H1 (cell line): Measurements from ENCODE around the gene GRIA2. TPM values are rescaled to one million over a fixed set of nuclear protein-coding genes. Genes with fewer than 3 reads are reported as not detected.

ENCODE experiments used
- CTCF ChIA-PET: fragments of 300-600 bp; sonication (Branson Sonifier 250); formaldehyde crosslinking; loops from one replicate; lab custom pipeline; 2021; ENCODE audit not compliant: partially characterized antibody; lab: Charles Lee
- POLR2A ChIA-PET: fragments of 300-600 bp; sonication (Branson Sonifier 250); formaldehyde crosslinking; loops from one replicate; lab custom pipeline; 2021; ENCODE audit warnings: inconsistent platforms; ENCODE audit not compliant: partially characterized antibody; lab: Charles Lee
- DNase-seq, 2 experiments: peaks; one replicate each; pipeline versions ENCODE4 v3.0.0 to v3.0.0-alpha.2; 2010 to 2022; ENCODE audit warnings: low spot score in 2 of 2, low read depth in 1 of 2, mixed read lengths in 1 of 2
- FAIRE-seq: peaks from 2 replicates; lab custom pipeline; 2011; peaks lifted over from hg19 to GRCh38; lab: Jason Lieb, UNC
- H2AFZ ChIP-seq: 2 replicates; pipeline ENCODE4 v1.8.1; 2012; ENCODE audit warnings: low read length, inconsistent platforms
- H2AK5ac ChIP-seq: 2 replicates; pipeline ENCODE4 v1.6.1; 2013; ENCODE audit warnings: low read depth, low read length
- H2BK120ac ChIP-seq: replicated peaks from 2 replicates; pipeline ENCODE3; 2013; ENCODE audit warnings: low read depth, low read length, inconsistent platforms
- H2BK12ac ChIP-seq: 2 replicates; pipeline ENCODE4 v1.6.1; 2013; ENCODE audit warnings: low read depth, low read length
- H2BK15ac ChIP-seq: 2 replicates; pipeline ENCODE4 v1.6.1; 2013; ENCODE audit warnings: low read length
- H2BK20ac ChIP-seq: 2 replicates; pipeline ENCODE4 v1.6.1; 2013; ENCODE audit warnings: low read length
- H2BK5ac ChIP-seq: 2 replicates; pipeline ENCODE4 v1.6.1; 2013; ENCODE audit warnings: low read depth, low read length
- H3K14ac ChIP-seq: 2 replicates; pipeline ENCODE4 v1.6.1; 2013; ENCODE audit warnings: inconsistent platforms; ENCODE audit not compliant: insufficient read length
- H3K18ac ChIP-seq: 2 replicates; pipeline ENCODE4 v1.6.1; 2013; ENCODE audit warnings: low read length; ENCODE audit errors: extremely low read depth
- H3K23ac ChIP-seq: 2 replicates; pipeline ENCODE4 v1.6.1; 2013; ENCODE audit warnings: inconsistent platforms; ENCODE audit not compliant: insufficient read length
- H3K23me2 ChIP-seq: 2 replicates; pipeline ENCODE4 v1.6.1; 2013; ENCODE audit warnings: low read depth, low read length
- H3K27ac ChIP-seq: 2 replicates; pipeline ENCODE4 v1.6.1; 2011; ENCODE audit warnings: low read depth, low read length, inconsistent platforms
- H3K27me3 ChIP-seq, 4 experiments: replicated peaks in 1 of 4; 1 replicate in 1 of 4; 2 replicates in 3 of 4; pipeline versions ENCODE4 v1.6.1 to v1.8.1; 2011 to 2013; ENCODE audit warnings: low read length in 3 of 4, mild to moderate bottlenecking in 3 of 4, inconsistent platforms in 2 of 4, mixed read lengths in 2 of 4, moderate library complexity in 1 of 4; ENCODE audit not compliant: control insufficient read depth in 3 of 4, insufficient read depth in 3 of 4; ENCODE audit errors: extremely low read depth in 1 of 4
- H3K36me3 ChIP-seq, 4 experiments: 2 replicates each; pipeline versions ENCODE4 v1.6.1 to v1.8.1; 2011 to 2013; ENCODE audit warnings: mild to moderate bottlenecking in 4 of 4, low read length in 3 of 4, moderate library complexity in 2 of 4, control low read depth in 1 of 4, inconsistent platforms in 1 of 4; ENCODE audit not compliant: insufficient read depth in 4 of 4, control insufficient read depth in 2 of 4
- H3K4ac ChIP-seq: replicated peaks from 2 replicates; pipeline ENCODE3; 2013; ENCODE audit warnings: low read length, low read depth, mixed read lengths, inconsistent platforms; ENCODE audit not compliant: insufficient read length
- H3K4me1 ChIP-seq, 4 experiments: replicated peaks in 1 of 4; 1 replicate in 1 of 4; 2 replicates in 3 of 4; pipeline versions ENCODE4 v1.6.1 to v1.8.1; 2011 to 2013; ENCODE audit warnings: low read length in 3 of 4, inconsistent platforms in 2 of 4, mixed read lengths in 1 of 4; ENCODE audit not compliant: insufficient read depth in 4 of 4, control insufficient read depth in 3 of 4
- H3K4me2 ChIP-seq, 2 experiments: 2 replicates each; pipeline versions ENCODE4 v1.6.1 to v1.8.1; 2011 to 2013; ENCODE audit warnings: low read depth in 2 of 2, low read length in 2 of 2, control low read depth in 1 of 2, inconsistent platforms in 1 of 2, mild to moderate bottlenecking in 1 of 2; ENCODE audit not compliant: insufficient read depth in 1 of 2
- H3K4me3 ChIP-seq, 4 experiments: fragments of 200-600, 300-600 bp in 1 of 4; sonication (generic), shearing (Covaris generic), sonication (Bioruptor Twin) in 1 of 4; 2 replicates each; pipeline versions ENCODE4 v1.5.1 to v1.8.1; 2011 to 2016; ENCODE audit warnings: low read length in 4 of 4, low read depth in 3 of 4, control low read depth in 2 of 4, inconsistent platforms in 2 of 4, mild to moderate bottlenecking in 2 of 4, mixed read lengths in 1 of 4, moderate library complexity in 1 of 4; ENCODE audit not compliant: insufficient read depth in 2 of 4; ENCODE audit errors: extremely low read depth in 1 of 4
- H3K56ac ChIP-seq: replicated peaks from 2 replicates; pipeline ENCODE3; 2013; ENCODE audit warnings: low read depth, mild to moderate bottlenecking, mixed read lengths, low read length, inconsistent platforms; ENCODE audit not compliant: insufficient read length
- H3K79me1 ChIP-seq: 2 replicates; pipeline ENCODE4 v1.6.1; 2013; ENCODE audit warnings: low read depth, low read length, control low read depth
- H3K79me2 ChIP-seq, 2 experiments: 2 replicates each; pipeline versions ENCODE4 v1.6.1 to v1.8.1; 2012 to 2013; ENCODE audit warnings: low read length in 2 of 2, mild to moderate bottlenecking in 2 of 2, inconsistent platforms in 1 of 2; ENCODE audit not compliant: insufficient read depth in 2 of 2, control insufficient read depth in 1 of 2
- H3K9ac ChIP-seq, 4 experiments: replicated peaks in 1 of 4; 1 replicate in 1 of 4; 2 replicates in 3 of 4; pipeline versions ENCODE4 v1.6.1 to v1.8.1; 2011 to 2013; ENCODE audit warnings: low read depth in 3 of 4, low read length in 3 of 4, control low read depth in 2 of 4, mild to moderate bottlenecking in 2 of 4, moderate library complexity in 2 of 4, inconsistent platforms in 1 of 4; ENCODE audit errors: extremely low read depth in 1 of 4
- H3K9me3 ChIP-seq, 2 experiments: 2 replicates each; pipeline versions ENCODE4 v1.6.1 to v1.8.1; 2012 to 2013; ENCODE audit warnings: mild to moderate bottlenecking in 2 of 2, moderate library complexity in 2 of 2, control low read depth in 1 of 2, inconsistent platforms in 1 of 2, low read depth in 1 of 2, low read length in 1 of 2, mixed read lengths in 1 of 2; ENCODE audit not compliant: insufficient read depth in 2 of 2
- H4K20me1 ChIP-seq, 2 experiments: replicated peaks in 1 of 2; 2 replicates each; pipeline versions ENCODE3 to v1.8.1; 2011 to 2013; ENCODE audit warnings: inconsistent platforms in 2 of 2, low read length in 2 of 2, mild to moderate bottlenecking in 1 of 2; ENCODE audit not compliant: insufficient read depth in 2 of 2, control insufficient read depth in 1 of 2
- H4K5ac ChIP-seq: 2 replicates; pipeline ENCODE4 v1.6.1; 2013; ENCODE audit warnings: low read length, low read depth, mixed read lengths, inconsistent platforms; ENCODE audit not compliant: insufficient read length
- H4K8ac ChIP-seq: 2 replicates; pipeline ENCODE4 v1.8.0; 2013; ENCODE audit warnings: mild to moderate bottlenecking, moderate library complexity, low read length, inconsistent platforms; ENCODE audit not compliant: insufficient read depth; ENCODE audit errors: extremely low read depth
- H4K91ac ChIP-seq: replicated peaks from 2 replicates; pipeline ENCODE3; 2013; ENCODE audit warnings: low read length, mixed read lengths, inconsistent platforms; ENCODE audit not compliant: insufficient read length
- ASH2L ChIP-seq: fragments of 200-600, 300-600 bp; sonication (generic); IDR thresholded peaks from one replicate; pipeline ENCODE4 v1.7.1; 2017; ENCODE audit warnings: low read length
- CBX5 ChIP-seq: fragments of 300-800, 300-1000 bp; sonication (generic); IDR thresholded peaks from 2 replicates; pipeline ENCODE4 v1.7.1; 2016; ENCODE audit warnings: antibody characterized with exemption, low read length, low read depth
- CREB1 ChIP-seq: IDR thresholded peaks from 2 replicates; pipeline ENCODE4 v1.6.1; 2012; ENCODE audit warnings: inconsistent platforms
- CTBP2 ChIP-seq: IDR thresholded peaks from 2 replicates; pipeline ENCODE4 v1.7.0; 2011; ENCODE audit warnings: borderline replicate concordance, mild to moderate bottlenecking, moderate library complexity, mixed read lengths, low read length; ENCODE audit not compliant: insufficient read depth, insufficient read length
- EGR1 ChIP-seq: IDR thresholded peaks from 2 replicates; pipeline ENCODE4 v1.6.1; 2011; ENCODE audit warnings: low read depth, low read length, borderline replicate concordance
- FOSL1 ChIP-seq: IDR thresholded peaks from 2 replicates; pipeline ENCODE4 v1.6.1; 2011; ENCODE audit warnings: mild to moderate bottlenecking, low read depth, low read length, moderate library complexity; ENCODE audit not compliant: insufficient read depth
- HDAC6 ChIP-seq: IDR thresholded peaks from one replicate; pipeline ENCODE4 v1.7.1; 2012; ENCODE audit warnings: low read depth, mild to moderate bottlenecking, inconsistent platforms, low read length, moderate library complexity
- KDM4A ChIP-seq: IDR thresholded peaks from one replicate; pipeline ENCODE4 v1.7.1; 2012; ENCODE audit warnings: low read depth, mild to moderate bottlenecking, moderate library complexity, low read length, inconsistent platforms; ENCODE audit not compliant: severe bottlenecking
- NANOG ChIP-seq: IDR thresholded peaks from 2 replicates; pipeline ENCODE4 v1.6.1; 2011; ENCODE audit warnings: low read length, low read depth, mild to moderate bottlenecking, inconsistent platforms; ENCODE audit not compliant: insufficient read depth, poor library complexity, severe bottlenecking
- PHF8 ChIP-seq: fragments of 200-600 bp; sonication (generic); conservative IDR thresholded peaks from 2 replicates; pipeline ENCODE4 v1.7.1; 2012; ENCODE audit warnings: low read depth, mild to moderate bottlenecking, inconsistent platforms, low read length, moderate library complexity
- RBBP5 ChIP-seq: IDR thresholded peaks from 2 replicates; pipeline ENCODE4 v1.7.1; 2012; ENCODE audit warnings: low read depth, mild to moderate bottlenecking, inconsistent platforms, low read length, moderate library complexity, borderline replicate concordance
- SP1 ChIP-seq: IDR thresholded peaks from 2 replicates; pipeline ENCODE4 v1.6.1; 2011; ENCODE audit warnings: low read depth, low read length
- SP4 ChIP-seq: IDR thresholded peaks from 2 replicates; pipeline ENCODE4 v1.6.1; 2012; ENCODE audit warnings: low read length, inconsistent platforms
- SUZ12 ChIP-seq: fragments of 200-600 bp; sonication (generic); IDR thresholded peaks from 2 replicates; pipeline ENCODE4 v1.6.1; 2012; ENCODE audit warnings: mild to moderate bottlenecking, inconsistent platforms, low read length, moderate library complexity, mixed read lengths
- TCF12 ChIP-seq: IDR thresholded peaks from 2 replicates; pipeline ENCODE4 v1.6.1; 2011; ENCODE audit warnings: low read depth, mild to moderate bottlenecking, low read length
- TEAD4 ChIP-seq: IDR thresholded peaks from 2 replicates; pipeline ENCODE4 v1.6.1; 2012; ENCODE audit warnings: low read depth, low read length, inconsistent platforms, mixed read lengths
- WGBS, 2 experiments: shearing (Covaris generic) in 1 of 2; methylation state at CpG; one replicate each; pipeline versions ENCODE4 v1.1.6 to v1.1.7; 2013 to 2015; ENCODE audit warnings: low lambda C conversion rate in 2 of 2, mixed read lengths in 2 of 2, inconsistent platforms in 1 of 2, low coverage in 1 of 2, missing lambda C conversion rate in 1 of 2; ENCODE audit not compliant: insufficient replicate concordance in 2 of 2, insufficient coverage in 1 of 2, insufficient read length in 1 of 2; ENCODE audit errors: extremely low coverage in 1 of 2, missing lambda C conversion rate in 1 of 2; 5-methylcytosine and 5-hydroxymethylcytosine counted together
- polyA plus RNA-seq, 7 experiments: library from polyadenylated mRNA; depleted of rRNA in 3 of 7; stranded (reverse) in 5 of 7; unstranded in 2 of 7; fragments of >200 nt in 5 of 7; fragments of 200-250 nt in 2 of 7; gene quantifications; 1 replicate in 5 of 7; 2 replicates in 1 of 7; 4 replicates in 1 of 7; pipeline versions ENCODE4 v1.2.1 to v1.2.3, GENCODE V29; 2011 to 2013; ENCODE audit warnings: missing spikeins in 2 of 7, mixed read lengths in 2 of 7
- total RNA-seq: library from RNA; stranded (reverse); fragmentation: NEBNext Ultra II Directional; extraction: Animal tissue kit (Norgen Biotek cat#: 25700); gene quantifications from 2 replicates; pipeline ENCODE4 v1.2.1, GENCODE V29; 2021

The GRIA2 gene
- total and polyA plus RNA-seq, 2 of the 8 experiments (the other 6 are each of a cell fraction or from before 2014, with no cell fraction given): not detected

- ChIA-PET CTCF (interaction anchor here (0.6 kb wide), 1 partner anchor 25 kb away, joined by 3 read pairs; no protein-coding TSS in a partner anchor), POLR2A (no interaction called here)
- no peak for FAIRE-seq
- Histone ChIP-seq H3K9me3 (no peaks in the 10 kb centered on the region), H4K8ac (no peak overlapping the region), H3K4ac (no peak overlapping the region), H4K5ac (no peak overlapping the region), H3K23ac (no peak overlapping the region), H3K79me2 (no peaks in the 10 kb centered on the region), H2BK12ac (no peak overlapping the region), H3K23me2 (no peaks in the 10 kb centered on the region), H2BK15ac (no peak overlapping the region), H3K27me3 (no peaks in the 10 kb centered on the region), H3K4me3 (no peak overlapping the region), H4K20me1 (no peaks in the 10 kb centered on the region), H3K36me3 (no peaks in the 10 kb centered on the region), H2BK20ac (no peak overlapping the region), H3K79me1 (no peaks in the 10 kb centered on the region), H3K4me1 (no peaks in the 10 kb centered on the region; a peak in 1 of 7 replicates), H4K91ac (no peak overlapping the region), H2BK5ac (no peak overlapping the region), H3K4me2 (no peak overlapping the region), H3K14ac (no peak overlapping the region), H3K27ac (no peak overlapping the region), H3K18ac (no peak overlapping the region), H3K56ac (no peak overlapping the region), H2AK5ac (no peak overlapping the region), H3K9ac (no peak overlapping the region), H2AFZ (no peak overlapping the region), H2BK120ac (no peak overlapping the region)
- 85% methylated on average over 1 of the region's 1 CpG; no CpG with 5 or more reads in 1 of the 2 experiments for WGBS, 2 experiments
- DNase-seq: no peak
- no peak for TF ChIP-seq KDM4A
- no peak for TF ChIP-seq TCF12
- TF ChIP-seq FOSL1: no peak
- no peak for TF ChIP-seq SP4
- no peak for TF ChIP-seq HDAC6
- TF ChIP-seq CTBP2: no peak
- TF ChIP-seq SP1: no peak
- TF ChIP-seq CREB1: no peak
- no peak for TF ChIP-seq SUZ12
- no peak for TF ChIP-seq NANOG
- no peak for TF ChIP-seq TEAD4
- no peak for TF ChIP-seq PHF8
- no peak for TF ChIP-seq ASH2L
- TF ChIP-seq EGR1: no peak
- TF ChIP-seq RBBP5: no peak
- TF ChIP-seq CBX5: no peak
These were observed 137.9 kb downstream of the GRIA2 start for GRCh38 chr4:157358439-157358838.
